Parathyroid adenoma (tissue), 2 donors: ENCODE data around the gene CHCHD3.

ENCODE experiments used
- H2AFZ ChIP-seq: fragments of 300-600 bp; sonication (generic); one replicate; pipeline ENCODE4 v1.7.0; 2017; ENCODE audit warnings: antibody characterized with exemption, mild to moderate bottlenecking
- H3K27ac ChIP-seq: fragments of 300-600 bp; sonication (generic); one replicate; pipeline ENCODE4 v1.7.0; 2017
- H3K27me3 ChIP-seq: fragments of 300-600 bp; sonication (generic); one replicate; pipeline ENCODE4 v1.7.0; 2017; ENCODE audit warnings: low read length; ENCODE audit not compliant: control insufficient read depth, insufficient read depth
- H3K36me3 ChIP-seq: fragments of 300-600 bp; sonication (generic); one replicate; pipeline ENCODE4 v1.7.0; 2017; ENCODE audit warnings: low read length; ENCODE audit not compliant: control insufficient read depth, insufficient read depth
- H3K4me1 ChIP-seq: fragments of 300-600 bp; sonication (generic); one replicate; pipeline ENCODE4 v1.7.0; 2017; ENCODE audit warnings: control low read depth
- H3K4me2 ChIP-seq: fragments of 300-600 bp; sonication (generic); one replicate; pipeline ENCODE4 v1.7.0; 2017; ENCODE audit warnings: low read length
- H3K4me3 ChIP-seq: fragments of 300-600 bp; sonication (generic); one replicate; pipeline ENCODE4 v1.7.0; 2017; ENCODE audit warnings: low read depth, low read length
- H3K79me2 ChIP-seq: fragments of 300-600 bp; sonication (generic); one replicate; pipeline ENCODE4 v1.7.0; 2017; ENCODE audit warnings: control low read depth
- H3K9ac ChIP-seq: fragments of 300-600 bp; sonication (generic); one replicate; pipeline ENCODE4 v1.7.0; 2017; ENCODE audit warnings: mild to moderate bottlenecking
- H3K9me3 ChIP-seq: fragments of 300-600 bp; sonication (generic); one replicate; pipeline ENCODE4 v1.7.0; 2017; ENCODE audit warnings: low read length; ENCODE audit not compliant: control insufficient read depth
- CTCF ChIP-seq: fragments of 300-600 bp; sonication (generic); IDR thresholded peaks from one replicate; pipeline ENCODE4 v1.7.0; 2017; ENCODE audit warnings: antibody characterized with exemption, mild to moderate bottlenecking
- donor health status: primary hyperparathyroidism.

The CHCHD3 gene

DNA sequence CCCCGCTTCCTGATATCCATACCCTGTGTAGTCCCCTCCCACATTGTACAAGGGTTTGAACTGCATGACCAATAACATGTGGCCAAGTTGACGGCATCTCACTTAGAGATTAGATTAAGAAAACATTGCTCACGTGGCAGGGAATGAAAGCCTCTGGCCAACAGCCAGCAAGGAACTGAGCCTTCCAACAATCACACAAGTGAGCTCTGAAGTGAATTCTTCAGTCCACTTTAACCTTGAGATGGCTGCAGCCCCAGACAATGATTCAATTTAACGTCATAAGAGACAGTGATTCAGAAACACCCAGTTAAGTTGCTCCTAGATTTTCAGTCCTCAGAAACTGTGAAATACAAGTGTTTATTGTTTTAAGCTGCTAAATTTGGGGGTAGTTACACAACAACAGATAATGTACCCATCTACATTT, 339.7 kb downstream of the CHCHD3 start:
- H2AFZ ChIP-seq, result no peak overlapping the region
- TF ChIP-seq CTCF, result no peak

DNA sequence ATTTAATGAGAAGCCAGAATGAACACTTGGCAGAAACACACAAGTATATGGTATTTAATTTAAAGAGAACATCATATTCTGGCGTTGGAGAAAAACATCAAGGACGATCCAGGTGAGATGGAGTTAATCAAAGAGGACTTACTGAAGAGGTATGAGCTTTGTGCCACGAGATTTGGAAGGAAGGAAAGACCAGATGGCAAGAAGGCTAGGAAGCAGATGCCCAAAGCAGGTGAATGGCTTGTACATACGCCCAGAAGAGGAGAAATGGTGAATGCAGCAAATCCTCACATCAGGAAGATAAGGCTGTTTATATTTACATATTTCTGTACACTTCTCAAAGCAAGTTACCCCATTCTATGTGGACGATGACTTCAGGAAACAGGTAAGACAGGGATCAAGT, 341.7 kb downstream of the CHCHD3 start:
- Histone ChIP-seq H2AFZ (no peak overlapping the region), H3K9me3 (no peaks in the 10 kb centered on the region), H3K27me3 (no peaks in the 10 kb centered on the region), H3K4me1 (no peaks in the 10 kb centered on the region), H3K27ac (no peak overlapping the region), H3K36me3 (no peaks in the 10 kb centered on the region), H3K4me2 (no peak overlapping the region), H3K9ac (no peak overlapping the region), H3K79me2 (no peaks in the 10 kb centered on the region), H3K4me3 (no peak overlapping the region)
- no peak for TF ChIP-seq CTCF

More for the DNA sequence above, 339.7 kb downstream of the CHCHD3 start:
- H3K4me1 ChIP-seq, result no peaks in the 10 kb centered on the region
- no peaks in the 10 kb centered on the region for H3K27me3 ChIP-seq
- H3K36me3 ChIP-seq, result no peaks in the 10 kb centered on the region
- H3K27ac ChIP-seq, result no peak overlapping the region
- no peak overlapping the region for H3K9ac ChIP-seq
- H3K79me2 ChIP-seq, result no peaks in the 10 kb centered on the region
- H3K4me2 ChIP-seq, result no peak overlapping the region
- H3K4me3 ChIP-seq, result no peak overlapping the region
- H3K9me3 ChIP-seq, result no peaks in the 10 kb centered on the region

- Histone ChIP-seq H2AFZ (no peak overlapping the region), H3K4me2 (no peak overlapping the region), H3K9me3 (no peaks in the 10 kb centered on the region), H3K27ac (no peak overlapping the region), H3K36me3 (no peaks in the 10 kb centered on the region), H3K4me1 (no peaks in the 10 kb centered on the region), H3K27me3 (no peaks in the 10 kb centered on the region), H3K79me2 (no peaks in the 10 kb centered on the region), H3K9ac (no peak overlapping the region), H3K4me3 (no peak overlapping the region)
- TF ChIP-seq CTCF, result no peak
These were observed 342.5 kb downstream of the CHCHD3 start for GRCh38 chr7:132739271-132739955.

DNA sequence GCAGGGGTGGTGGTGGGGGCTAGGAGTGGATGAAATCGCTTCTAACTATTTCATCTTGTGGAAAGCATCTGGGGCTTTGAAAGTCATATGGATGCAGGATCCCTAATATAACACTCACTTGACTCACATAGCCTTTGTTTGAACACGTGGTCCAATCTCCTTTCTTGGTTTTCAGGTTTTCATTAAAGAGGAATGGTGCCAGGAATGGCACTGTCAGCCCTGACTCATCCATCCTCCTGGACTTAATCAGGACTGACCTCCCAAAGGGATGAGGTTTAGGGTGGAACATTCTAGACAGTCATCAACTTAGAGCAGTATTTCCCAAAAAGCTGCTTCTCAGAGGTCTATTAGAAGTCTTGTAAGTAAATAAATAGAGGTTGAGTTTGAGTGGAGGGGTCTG, 343.6 kb downstream of the CHCHD3 start:
- H3K27ac ChIP-seq, result no peak overlapping the region
- no peak overlapping the region for H3K9ac ChIP-seq
- H3K4me2 ChIP-seq, result no peak overlapping the region
- no peak for TF ChIP-seq CTCF
- no peaks in the 10 kb centered on the region for H3K27me3 ChIP-seq
- H3K79me2 ChIP-seq, result no peaks in the 10 kb centered on the region
- H3K4me3 ChIP-seq, result no peak overlapping the region
- no peaks in the 10 kb centered on the region for H3K9me3 ChIP-seq
- H3K4me1 ChIP-seq, result no peaks in the 10 kb centered on the region
- no peaks in the 10 kb centered on the region for H3K36me3 ChIP-seq
- H2AFZ ChIP-seq, result no peak overlapping the region

GRCh38 chr7:132735476-132735875, 346.4 kb downstream of the CHCHD3 start:
- Histone ChIP-seq H2AFZ (no peak overlapping the region), H3K4me3 (no peak overlapping the region)

More at GRCh38 chr7:132735476-132735875, 346.4 kb downstream of the CHCHD3 start:
- Histone ChIP-seq H3K4me2 (no peak overlapping the region), H3K27me3 (peaks cover 2% of the 10 kb centered on the region), H3K79me2 (no peaks in the 10 kb centered on the region), H3K9me3 (no peaks in the 10 kb centered on the region), H3K27ac (no peak overlapping the region), H3K36me3 (no peaks in the 10 kb centered on the region), H3K4me1 (no peaks in the 10 kb centered on the region), H3K9ac (no peak overlapping the region)
- no peak for TF ChIP-seq CTCF
